Left lung (tissue), 10 donors: Measurements from ENCODE around the gene GABPB1. TPM values are rescaled to one million over a fixed set of nuclear protein-coding genes. Genes with fewer than 3 reads are reported as not detected.

Experiments used
- ATAC-seq: fragments of 200-7000 bp; cut with Tn5 transposase; one replicate; pipeline ENCODE4 v1.9.1; 2020; ENCODE audit warnings: moderate library complexity
- DNase-seq, 4 donors: peaks; one replicate each; pipeline ENCODE4 v3.0.0-alpha.2; 2013 to 2020
- H3K27ac ChIP-seq, 2 donors: fragments of 200-600 bp; sonication (generic) in 1 of 2; one replicate each; pipeline versions ENCODE4 v1.5.0 to v1.8.0; 2020 to 2021
- H3K27me3 ChIP-seq, 2 donors: fragments of 200-600 bp; sonication (generic) in 1 of 2; one replicate each; pipeline versions ENCODE4 v1.5.0 to v1.8.0; 2020 to 2021
- H3K36me3 ChIP-seq, 2 donors: fragments of 200-600 bp; sonication (generic) in 1 of 2; one replicate each; pipeline versions ENCODE4 v1.5.0 to v1.8.0; 2020 to 2021
- H3K4me1 ChIP-seq, 2 donors: fragments of 200-600 bp; one replicate each; pipeline ENCODE4 v1.8.0; 2021
- H3K4me3 ChIP-seq, 2 donors: fragments of 200-600 bp; sonication (generic) in 1 of 2; one replicate each; pipeline versions ENCODE4 v1.5.0 to v1.8.0; 2020 to 2021; ENCODE audit warnings: mild to moderate bottlenecking in 1 of 2
- H3K9me3 ChIP-seq, 2 donors: fragments of 200-600 bp; sonication (generic) in 1 of 2; one replicate each; pipeline versions ENCODE4 v1.5.0 to v1.8.0; 2020 to 2021
- CTCF ChIP-seq, 2 donors: fragments of 200-600 bp; sonication (generic) in 1 of 2; IDR thresholded peaks; one replicate each; pipeline versions ENCODE4 v1.5.0 to v1.8.0; 2021; ENCODE audit warnings: antibody characterized with exemption in 2 of 2
- intact Hi-C, 2 donors: fragments of 100-400 bp; cut with DNase I; formaldehyde crosslinking; loops; one replicate each; pipeline versions ENCODE4 v1.11.2 to v1.14.2; 2022
- polyA plus RNA-seq, 6 donors: library from polyadenylated mRNA; unstranded; fragments of 120-200 nt; gene quantifications; one replicate each; pipeline ENCODE4 v1.2.1, GENCODE V29; 2013; ENCODE audit not compliant: insufficient read length in 6 of 6
- total RNA-seq, 2 donors: library from RNA; stranded (reverse); fragmentation: NEBNext Ultra II Directional; extraction: Animal tissue kit (Norgen Biotek cat#: 25700); gene quantifications; one replicate each; pipeline ENCODE4 v1.2.1, GENCODE V29; 2021
- donor health status: DM: no; HTN: yes; CAD: no.
- donor health status: DM: no; HTN: no; CAD: no.

Gene GABPB1
- total and polyA plus RNA-seq, 8 donors: 17.8 to 40.0 (median 36.7) TPM

- TF ChIP-seq CTCF (IDR thresholded peaks at IDR 0.05): no peak
- Histone ChIP-seq H3K4me1 (peaks cover 0 to 22% of the 10 kb centered on the region in 2 donors), H3K4me3 (no peak overlapping the region), H3K27me3 (no peaks in the 10 kb centered on the region), H3K27ac (no peak overlapping the region), H3K9me3 (no peaks in the 10 kb centered on the region), H3K36me3 (no peaks in the 10 kb centered on the region)
- intact Hi-C loops: no loop called here
- DNase-seq (no peak), ATAC-seq (no peak)
Measured at GRCh38 chr15:50344006-50344464, 11.0 kb downstream of the GABPB1 start.

DNA sequence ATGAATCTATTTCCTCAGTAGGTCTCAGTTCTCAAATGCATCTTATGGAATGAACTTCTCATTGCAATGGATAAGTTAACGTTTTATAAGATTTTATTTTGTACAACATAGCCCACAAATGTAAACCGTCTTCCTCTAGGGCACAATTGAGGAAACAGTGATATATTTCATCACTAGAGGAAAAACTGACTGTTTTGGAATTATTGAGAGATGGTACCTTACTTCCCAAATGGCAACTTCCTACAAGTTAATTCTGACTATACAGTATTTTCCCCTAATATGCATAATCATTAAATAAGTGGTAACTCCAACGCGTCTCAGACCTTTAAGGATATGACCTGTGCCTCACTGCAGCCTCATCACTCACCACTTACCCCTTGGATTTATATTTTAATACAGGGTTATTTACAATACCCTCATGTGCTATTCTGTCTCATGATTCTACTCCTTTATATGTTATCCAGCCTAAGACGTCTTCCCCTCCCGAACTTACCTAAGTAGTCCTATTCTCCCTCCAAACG is 13.3 kb downstream of the GABPB1 start:
- no peak for TF ChIP-seq CTCF (IDR thresholded peaks at IDR 0.05)
- Histone ChIP-seq H3K36me3 (no peaks in the 10 kb centered on the region), H3K9me3 (no peaks in the 10 kb centered on the region), H3K4me3 (no peak overlapping the region), H3K4me1 (peaks cover 0 to 13% of the 10 kb centered on the region in 2 donors), H3K27me3 (no peaks in the 10 kb centered on the region), H3K27ac (no peak overlapping the region)
- ATAC-seq (no peak), DNase-seq (no peak)
- intact Hi-C loops: no loop called here

GRCh38 chr15:50340416-50340815 is 14.6 kb downstream of the GABPB1 start:
- ATAC-seq: peak; percentile 24
- DNase-seq: no peak
- intact Hi-C loops: no loop called here
- Histone ChIP-seq H3K27ac (peak overlapping the region in 1 of 2 donors; percentile 37), H3K4me1 (peaks cover 0 to 16% of the 10 kb centered on the region in 2 donors), H3K36me3 (no peaks in the 10 kb centered on the region), H3K27me3 (no peaks in the 10 kb centered on the region), H3K4me3 (no peak overlapping the region), H3K9me3 (no peaks in the 10 kb centered on the region)
- TF ChIP-seq CTCF (IDR thresholded peaks at IDR 0.05): no peak

DNA sequence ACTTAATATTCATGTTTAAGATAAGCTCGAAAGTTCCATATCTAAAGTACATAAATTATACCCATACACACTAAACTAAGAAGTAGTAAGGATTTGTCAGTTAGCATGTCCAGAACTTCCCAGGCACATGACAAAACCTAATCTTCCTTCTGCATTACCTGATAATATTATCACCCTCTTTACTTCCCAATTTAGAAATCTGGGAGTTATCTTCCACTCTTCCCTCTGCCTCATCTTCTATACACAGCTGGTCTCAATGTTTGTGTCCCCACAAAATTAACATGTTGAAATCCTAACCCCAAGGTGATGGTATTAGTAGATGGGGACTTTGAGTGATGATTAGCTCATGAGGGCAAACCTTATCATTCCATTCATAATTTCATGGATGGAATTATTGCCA is 15.3 kb downstream of the GABPB1 start:
- no peak for DNase-seq
- Histone ChIP-seq H3K36me3 (no peaks in the 10 kb centered on the region), H3K27me3 (no peaks in the 10 kb centered on the region), H3K4me1 (peaks cover 0 to 22% of the 10 kb centered on the region in 2 donors), H3K9me3 (no peaks in the 10 kb centered on the region), H3K4me3 (no peak overlapping the region), H3K27ac (no peak overlapping the region)
- no peak for TF ChIP-seq CTCF (IDR thresholded peaks at IDR 0.05)
- intact Hi-C loops: no loop called here
- no peak for ATAC-seq

- H3K27ac ChIP-seq: no peak overlapping the region
- no peak overlapping the region for H3K4me3 ChIP-seq
- H3K9me3 ChIP-seq: no peaks in the 10 kb centered on the region
- H3K4me1 ChIP-seq: peaks cover 0 to 13% of the 10 kb centered on the region in 2 donors
- TF ChIP-seq CTCF (IDR thresholded peaks at IDR 0.05): no peak
- ATAC-seq: no peak
- no peaks in the 10 kb centered on the region for H3K27me3 ChIP-seq
- no peaks in the 10 kb centered on the region for H3K36me3 ChIP-seq
- no peak for DNase-seq
- intact Hi-C loops: no loop called here
Measured at GRCh38 chr15:50335251-50335650, 19.7 kb downstream of the GABPB1 start.
